ENCODE results near the gene CHEK2. TPM values are rescaled to one million over a fixed set of nuclear protein-coding genes. Genes with fewer than 3 reads are reported as not detected.

Gene CHEK2
- total RNA-seq, 1 experiment from 2014 or later, result 61.1 TPM

GRCh38 chr22:28706845-28707244, 34.8 kb downstream of the CHEK2 start:
- no peak overlapping the region for H4K8ac ChIP-seq (replicated peaks; ENCODE audit: insufficient read length, low read depth, low read length)
- no peak for TF ChIP-seq CTCF (conservative IDR thresholded peaks at IDR 0.05)
- no peaks in the 10 kb centered on the region for H3K23me2 ChIP-seq (ENCODE audit: insufficient read length, low read depth, low read length, poor library complexity, severe bottlenecking)
- no peaks in the 10 kb centered on the region for H3K4me1 ChIP-seq (ENCODE audit: insufficient read depth, low read length)
- no peak overlapping the region for H3K27ac ChIP-seq (ENCODE audit: insufficient read length, low read depth, low read length)
- H3K79me1 ChIP-seq (ENCODE audit: insufficient read depth, low read depth, low read length, poor library complexity, severe bottlenecking), result no peaks in the 10 kb centered on the region
- H2AFZ ChIP-seq (ENCODE audit: low read length), result no peak overlapping the region
- H3T11ph ChIP-seq (ENCODE audit: low read length), result no peak overlapping the region
- no peak overlapping the region for H3K9ac ChIP-seq (ENCODE audit: extremely low read depth, insufficient read length, low read length)
- Mint-ChIP-seq H3K9me3 (no peaks in the 10 kb centered on the region), H3K36me3 (ENCODE audit: insufficient read depth in 1 of 3, low read depth in 3 of 3) (peaks cover 42 to 63% (median 59%) of the 10 kb centered on the region in 3 experiments), H3K27me3 (ENCODE audit: low read depth) (no peaks in the 10 kb centered on the region), H3K27ac (no peak overlapping the region), H3K4me3 (no peak overlapping the region), H3K4me1 (no peaks in the 10 kb centered on the region)
- H3K9me3 ChIP-seq (ENCODE audit: control insufficient read depth, low read depth, low read length), result no peaks in the 10 kb centered on the region
- no peak overlapping the region for H2BK20ac ChIP-seq (ENCODE audit: low read depth, low read length, poor library complexity, severe bottlenecking)
- H3K4ac ChIP-seq (ENCODE audit: low read depth, low read length), result no peak overlapping the region
- H3K14ac ChIP-seq (ENCODE audit: insufficient read depth, low read length), result no peak overlapping the region
- DNase-seq, result no peak
- no peak overlapping the region for H2BK12ac ChIP-seq (ENCODE audit: insufficient read length, low read depth, low read length)
- no peak overlapping the region for H4K5ac ChIP-seq (ENCODE audit: insufficient read length, low read depth, low read length)
- H4K20me1 ChIP-seq (ENCODE audit: control insufficient read depth, insufficient read depth, insufficient read length), result no peaks in the 10 kb centered on the region
- no CpG with 5 or more reads among the region's 6 CpGs for WGBS (ENCODE audit: extremely low coverage, insufficient read length, low lambda C conversion rate)
- H3K18ac ChIP-seq (ENCODE audit: insufficient read length, low read depth, low read length), result no peak overlapping the region
- H2BK120ac ChIP-seq (ENCODE audit: low read depth, low read length, poor library complexity, severe bottlenecking), result no peak overlapping the region
- no peak overlapping the region for H3K56ac ChIP-seq (ENCODE audit: insufficient read length, low read depth, low read length)
- H3K4me2 ChIP-seq (ENCODE audit: insufficient read depth, insufficient read length, low read length), result no peak overlapping the region
- no peaks in the 10 kb centered on the region for H3K27me3 ChIP-seq (ENCODE audit: insufficient read depth, low read length)
- no peak overlapping the region for H2BK5ac ChIP-seq (ENCODE audit: insufficient read length, low read length)
- no peak overlapping the region for H4K91ac ChIP-seq (ENCODE audit: insufficient read length, low read depth, low read length)
- H2BK15ac ChIP-seq (ENCODE audit: low read depth, low read length), result no peak overlapping the region
- no peak overlapping the region for H3K23ac ChIP-seq (ENCODE audit: insufficient read length, low read depth, low read length)
- no peaks in the 10 kb centered on the region for H3K79me2 ChIP-seq (ENCODE audit: insufficient read depth, low read length)
- no peak overlapping the region for H2AK5ac ChIP-seq (ENCODE audit: insufficient read length, low read length)

All from H9 (cell line).